HG02678 (cell line): Measurements from ENCODE around the gene ADCY4.
A peak's percentile ranks its signal among the peaks of the same experiment; 100 is the strongest.

Source experiments
- ATAC-seq: cut with Tn5 transposase; IDR thresholded peaks from one replicate; pipeline ENCODE4 v1.9.1; 2021; ENCODE audit warnings: mild to moderate bottlenecking, moderate library complexity; ENCODE audit not compliant: unreplicated experiment

ADCY4 gene

GRCh38 chr14:24300326-24300980 is 34.4 kb downstream of the ADCY4 start:
- ATAC-seq: no peak

- ATAC-seq: peak; percentile 75
Observed at GRCh38 chr14:24299255-24300191, 35.3 kb downstream of the ADCY4 start, which contains the start of the genes DHRS1 and NOP9. TSS of gene DHRS1 (minus strand) at chr14:24299780. CDS start at chr14:24299106, 674 bp downstream. TSS of gene NOP9 (plus strand) at chr14:24299850. CDS start at chr14:24299955, 105 bp downstream.

- ATAC-seq: no peak
Observed at GRCh38 chr14:24298892-24299254, 36.0 kb downstream of the ADCY4 start.

DNA sequence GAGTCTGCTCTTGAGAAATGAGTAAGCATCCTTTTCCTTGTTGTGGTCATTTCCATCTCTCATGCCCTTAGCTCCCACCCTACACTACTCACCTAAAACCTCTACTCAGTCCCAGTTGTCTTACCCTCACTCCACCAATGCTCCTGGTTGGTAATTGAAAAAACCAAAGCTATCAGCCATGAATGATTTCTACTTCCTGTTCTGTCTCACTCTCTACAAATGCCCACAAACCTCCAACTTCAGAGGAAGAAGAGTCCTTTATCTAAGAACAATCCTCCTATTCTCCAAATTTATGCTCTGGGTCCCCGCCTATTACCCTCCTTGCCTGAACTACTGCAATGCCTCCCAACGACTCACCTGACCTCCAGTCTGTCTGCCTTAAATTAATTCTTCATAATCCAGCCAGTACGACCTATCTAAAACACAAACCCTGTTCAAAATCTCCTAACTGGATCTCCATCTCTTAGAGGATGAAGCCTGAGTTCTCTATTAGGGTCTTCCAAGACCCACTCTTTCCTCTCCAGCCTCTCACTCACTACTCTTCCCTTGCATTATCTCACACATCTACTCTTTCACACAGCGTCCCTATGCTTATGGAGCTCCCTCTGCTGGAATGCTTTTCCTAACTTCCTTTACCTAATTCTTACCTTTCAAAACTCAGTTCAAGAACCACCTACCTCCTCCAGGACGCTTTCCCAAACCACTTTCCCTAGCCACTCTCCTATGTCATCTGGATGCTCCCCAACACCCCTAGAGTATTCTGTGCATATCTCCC is 37.5 kb downstream of the ADCY4 start:
- ATAC-seq: peak; percentile 21

DNA sequence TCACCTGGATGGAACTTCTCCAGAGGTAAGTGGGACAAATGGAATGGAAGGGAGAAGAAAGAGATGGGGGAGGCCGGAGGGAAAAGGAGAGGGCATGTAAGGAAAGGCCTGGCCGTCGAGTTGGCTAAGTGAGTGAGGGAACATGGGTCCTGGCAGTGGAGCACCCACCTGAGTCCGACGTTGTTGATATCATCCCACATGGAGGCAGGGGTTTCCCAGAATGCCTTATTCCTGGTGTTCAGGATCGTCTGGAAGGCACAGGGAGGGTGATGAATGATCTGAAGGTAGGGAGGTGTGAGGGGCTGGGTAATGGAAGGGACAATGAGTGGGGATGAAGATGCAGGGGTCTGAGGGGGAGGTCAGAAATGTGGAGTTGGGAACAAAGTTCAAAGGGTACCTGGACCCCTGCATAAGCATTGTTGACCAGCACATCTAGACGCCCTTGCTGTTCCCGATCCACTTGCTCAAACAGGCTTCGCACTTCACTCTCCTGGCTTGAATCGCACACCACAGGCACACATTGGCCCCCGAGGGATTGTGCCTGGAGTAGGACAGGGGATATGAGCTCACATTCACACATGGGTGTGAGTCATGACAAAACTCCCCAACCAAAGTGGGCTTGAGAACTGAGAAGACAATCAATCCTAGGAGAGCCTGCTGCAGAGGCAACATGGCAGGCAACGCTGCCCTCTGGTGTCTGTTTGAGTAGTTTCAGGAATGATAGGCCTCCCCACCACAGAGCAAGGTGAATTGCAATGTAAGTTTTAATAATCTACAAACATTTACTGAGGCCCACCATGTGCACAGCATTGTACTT is 38.3 kb downstream of the ADCY4 start:
- peak; percentile 51 for ATAC-seq

- ATAC-seq: no peak
Observed at GRCh38 chr14:24293525-24293924, 41.3 kb downstream of the ADCY4 start.

- ATAC-seq: no peak
Observed at GRCh38 chr14:24292118-24292807, 42.6 kb downstream of the ADCY4 start.

- no peak for ATAC-seq
Observed at GRCh38 chr14:24291446-24292117, 43.3 kb downstream of the ADCY4 start.

DNA sequence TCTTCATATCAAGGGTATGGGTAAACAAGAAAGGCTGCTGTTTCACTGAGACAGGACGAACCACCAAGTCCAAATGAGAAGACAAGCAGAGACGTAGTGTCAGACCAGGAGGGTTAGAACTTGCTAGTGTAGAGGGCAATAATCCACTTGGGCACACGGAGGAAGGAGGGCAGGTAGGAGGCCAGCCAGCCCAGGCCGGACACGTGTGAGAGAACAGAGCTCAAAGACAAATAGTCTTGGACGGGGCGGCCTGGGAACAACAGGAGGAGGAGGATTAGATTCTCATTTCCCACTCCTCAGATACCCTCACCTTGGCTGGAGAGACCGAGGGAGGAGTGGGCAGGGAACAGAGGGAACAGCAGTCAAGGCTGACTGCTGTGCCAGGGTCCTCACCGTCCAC is 44.1 kb downstream of the ADCY4 start:
- no peak for ATAC-seq

DNA sequence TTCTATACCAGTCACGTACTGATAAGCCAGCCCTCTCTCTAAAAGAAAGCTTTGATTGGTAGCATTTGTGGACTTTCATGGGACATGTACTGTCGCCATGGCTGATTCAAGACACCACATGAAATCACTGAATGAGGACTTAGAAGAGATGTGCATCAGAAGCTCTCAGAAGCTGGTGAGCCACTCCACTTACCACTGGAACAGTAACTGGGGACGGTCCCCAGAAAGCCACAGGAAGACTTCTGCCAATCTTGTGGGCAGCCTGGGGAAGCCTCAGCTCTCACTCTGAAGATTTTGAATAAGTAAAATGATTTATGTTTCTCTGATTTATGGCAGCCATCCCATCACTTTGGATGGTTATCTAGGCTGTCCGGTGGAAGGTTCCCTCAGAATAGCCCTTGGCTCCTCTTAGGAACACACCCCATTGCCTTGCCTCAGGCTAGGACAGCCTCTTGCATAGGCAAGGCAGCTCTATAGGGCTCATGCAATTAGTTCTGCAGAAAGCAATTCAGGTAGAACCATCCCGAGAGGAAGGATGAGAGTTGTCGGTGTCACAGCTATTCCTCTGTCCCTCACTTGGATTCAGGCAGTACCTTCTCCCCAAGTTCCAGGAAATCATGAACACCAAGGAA is 45.1 kb downstream of the ADCY4 start:
- ATAC-seq: no peak

DNA sequence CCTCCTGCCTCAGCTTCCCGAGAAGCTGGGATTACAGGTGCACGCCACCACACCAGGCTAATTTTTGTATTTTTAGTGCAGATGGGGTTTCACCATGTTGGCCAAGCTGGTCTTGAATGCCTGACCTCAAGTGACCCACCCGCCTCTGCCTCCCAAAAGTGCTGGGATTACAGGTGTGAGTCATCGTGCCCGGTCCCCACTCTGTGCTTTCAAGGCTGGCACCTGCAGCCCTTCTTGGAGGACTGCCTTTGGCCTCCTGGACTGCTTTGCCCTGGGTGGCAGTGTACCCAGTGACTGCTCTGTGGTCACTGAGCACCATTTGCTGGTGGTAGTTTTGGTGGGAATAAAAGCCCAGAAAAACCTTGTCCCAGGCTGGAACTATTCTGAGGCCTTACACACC is 47.9 kb downstream of the ADCY4 start:
- ATAC-seq: no peak

GRCh38 chr14:24285351-24285750 is 49.5 kb downstream of the ADCY4 start:
- no peak for ATAC-seq

- ATAC-seq: no peak
Observed at GRCh38 chr14:24284501-24285035, 50.3 kb downstream of the ADCY4 start.

GRCh38 chr14:24283796-24284460 is 50.9 kb downstream of the ADCY4 start:
- ATAC-seq: no peak

DNA sequence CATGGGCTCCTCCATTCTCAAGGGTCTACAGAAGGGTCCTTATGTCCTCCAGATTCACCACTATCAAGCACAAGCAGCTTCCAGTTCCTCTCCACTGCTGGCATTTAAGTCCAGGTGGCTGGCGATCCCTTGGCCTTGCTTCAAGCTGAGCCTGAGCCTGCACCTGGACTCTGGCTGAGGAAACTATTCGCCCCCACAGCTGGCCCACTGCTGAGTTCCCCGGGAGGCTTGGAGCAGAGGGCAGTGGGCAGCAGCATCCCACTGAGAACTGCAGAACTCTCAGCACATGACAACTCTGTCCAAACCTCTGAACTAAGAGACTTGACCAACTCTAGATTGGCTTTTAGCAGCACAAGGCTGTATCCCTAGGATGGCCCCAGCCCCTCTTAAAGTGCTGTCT is 52.1 kb downstream of the ADCY4 start:
- no peak for ATAC-seq

GRCh38 chr14:24281636-24282035 is 53.2 kb downstream of the ADCY4 start:
- ATAC-seq: no peak

- ATAC-seq: no peak
Observed at GRCh38 chr14:24280797-24281460, 53.9 kb downstream of the ADCY4 start.
